MM.1S (cell line): Measurements from ENCODE around the gene ENOX2.

Source experiments
- DNase-seq: peaks from one replicate; pipeline ENCODE4 v3.0.0-alpha.2; 2015
- H2AFZ ChIP-seq: fragments of 300-600 bp; sonication (generic); 2 replicates; pipeline ENCODE4 v1.6.0; 2016; ENCODE audit warnings: antibody characterized with exemption, low read length
- H3F3A ChIP-seq: fragments of 300-600 bp; sonication (generic); 2 replicates; pipeline ENCODE4 v1.6.1; 2016; ENCODE audit warnings: mild to moderate bottlenecking, antibody characterized with exemption, low read length, moderate library complexity, mixed read lengths; ENCODE audit not compliant: insufficient read depth
- H3K27ac ChIP-seq: fragments of 300-600 bp; sonication (generic); 2 replicates; pipeline ENCODE4 v1.5.1; 2016; ENCODE audit warnings: mild to moderate bottlenecking, low read length
- H3K27me3 ChIP-seq: fragments of 300-600 bp; sonication (generic); replicated peaks from 2 replicates; pipeline ENCODE4 v1.6.0; 2016; ENCODE audit warnings: low read length; ENCODE audit not compliant: insufficient read depth
- H3K36me3 ChIP-seq: fragments of 300-600 bp; sonication (generic); replicated peaks from 2 replicates; pipeline ENCODE4 v1.6.1; 2016; ENCODE audit warnings: mild to moderate bottlenecking, low read length, mixed read lengths; ENCODE audit not compliant: insufficient read depth
- H3K4me1 ChIP-seq: fragments of 300-600 bp; sonication (generic); 2 replicates; pipeline ENCODE4 v1.6.1; 2016; ENCODE audit warnings: low read length, mixed read lengths
- H3K4me2 ChIP-seq: fragments of 300-600 bp; sonication (generic); 2 replicates; pipeline ENCODE4 v1.6.0; 2016; ENCODE audit warnings: low read depth, low read length
- H3K4me3 ChIP-seq: fragments of 300-600 bp; sonication (generic); 2 replicates; pipeline ENCODE4 v1.5.1; 2016; ENCODE audit warnings: low read length, mixed read lengths
- H3K79me2 ChIP-seq: fragments of 300-600 bp; sonication (generic); 2 replicates; pipeline ENCODE4 v1.6.1; 2016; ENCODE audit warnings: mixed run types, low read length, mixed read lengths
- H3K9ac ChIP-seq: fragments of 300-600 bp; sonication (generic); 2 replicates; pipeline ENCODE4 v1.6.1; 2016; ENCODE audit warnings: low read length, mixed read lengths
- H3K9me2 ChIP-seq: fragments of 300-600 bp; sonication (generic); replicated peaks from 2 replicates; pipeline ENCODE4 v1.6.1; 2016; ENCODE audit warnings: mild to moderate bottlenecking, low read length, mixed read lengths; ENCODE audit not compliant: insufficient read depth
- H3K9me3 ChIP-seq: fragments of 300-600 bp; sonication (generic); replicated peaks from 2 replicates; pipeline ENCODE4 v1.6.1; 2016; ENCODE audit warnings: mild to moderate bottlenecking, low read length, mixed read lengths; ENCODE audit not compliant: insufficient read depth
- H4K20me1 ChIP-seq: fragments of 300-600 bp; sonication (generic); 2 replicates; pipeline ENCODE4 v1.6.1; 2016; ENCODE audit warnings: mild to moderate bottlenecking, low read length, moderate library complexity, mixed read lengths; ENCODE audit not compliant: insufficient read depth
- EZH2 ChIP-seq: fragments of 300-600 bp; sonication (generic); optimal IDR thresholded peaks from 2 replicates; pipeline ENCODE3; 2017; ENCODE audit warnings: low read depth, mild to moderate bottlenecking, antibody characterized with exemption, low read length, mixed read lengths
- EZH2phosphoT487 ChIP-seq: fragments of 300-600 bp; sonication (generic); IDR thresholded peaks from 2 replicates; pipeline ENCODE4 v1.6.1; 2018; ENCODE audit warnings: antibody characterized with exemption, low read length
- TF ChIP-seq, protein P1 (sequence below): fragments of 300-600 bp; sonication (generic); IDR thresholded peaks from 2 replicates; pipeline ENCODE4 v1.5.1; 2016; ENCODE audit warnings: antibody characterized with exemption, low read length, mixed read lengths

Gene ENOX2

DNA sequence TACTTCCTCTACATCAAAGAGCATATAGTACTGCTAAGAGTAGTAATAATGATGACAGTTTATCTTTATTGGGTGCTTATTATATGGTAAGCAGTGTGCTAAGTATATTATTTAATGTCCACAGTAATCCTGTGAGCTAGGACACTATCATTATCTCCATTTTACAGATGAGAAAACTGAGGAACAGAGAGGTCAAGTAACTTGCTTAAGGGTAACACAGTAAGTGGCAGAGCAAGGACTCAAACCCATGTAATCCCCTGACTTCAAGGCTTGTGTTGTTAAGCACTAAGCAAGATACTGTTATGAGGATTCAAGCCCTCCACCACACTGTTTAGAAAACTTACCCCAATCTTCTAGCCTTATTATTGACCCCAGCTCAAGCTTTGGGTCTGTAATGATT lies 202.4 kb downstream of the ENOX2 start:
- Histone ChIP-seq H3K9me3 (no peaks in the 10 kb centered on the region), H3K4me3 (no peak overlapping the region), H3K79me2 (no peaks in the 10 kb centered on the region), H3K4me1 (no peaks in the 10 kb centered on the region), H4K20me1 (no peaks in the 10 kb centered on the region), H3K4me2 (no peak overlapping the region), H3K27ac (no peak overlapping the region), H3K36me3 (no peaks in the 10 kb centered on the region), H3K9me2 (no peaks in the 10 kb centered on the region), H3K27me3 (no peaks in the 10 kb centered on the region), H2AFZ (no peak overlapping the region), H3F3A (no peaks in the 10 kb centered on the region), H3K9ac (no peak overlapping the region)
- DNase-seq, result no peak
- TF ChIP-seq EZH2 (no peak), EZH2phosphoT487 (no peak)
- TF ChIP-seq, protein P1, sequence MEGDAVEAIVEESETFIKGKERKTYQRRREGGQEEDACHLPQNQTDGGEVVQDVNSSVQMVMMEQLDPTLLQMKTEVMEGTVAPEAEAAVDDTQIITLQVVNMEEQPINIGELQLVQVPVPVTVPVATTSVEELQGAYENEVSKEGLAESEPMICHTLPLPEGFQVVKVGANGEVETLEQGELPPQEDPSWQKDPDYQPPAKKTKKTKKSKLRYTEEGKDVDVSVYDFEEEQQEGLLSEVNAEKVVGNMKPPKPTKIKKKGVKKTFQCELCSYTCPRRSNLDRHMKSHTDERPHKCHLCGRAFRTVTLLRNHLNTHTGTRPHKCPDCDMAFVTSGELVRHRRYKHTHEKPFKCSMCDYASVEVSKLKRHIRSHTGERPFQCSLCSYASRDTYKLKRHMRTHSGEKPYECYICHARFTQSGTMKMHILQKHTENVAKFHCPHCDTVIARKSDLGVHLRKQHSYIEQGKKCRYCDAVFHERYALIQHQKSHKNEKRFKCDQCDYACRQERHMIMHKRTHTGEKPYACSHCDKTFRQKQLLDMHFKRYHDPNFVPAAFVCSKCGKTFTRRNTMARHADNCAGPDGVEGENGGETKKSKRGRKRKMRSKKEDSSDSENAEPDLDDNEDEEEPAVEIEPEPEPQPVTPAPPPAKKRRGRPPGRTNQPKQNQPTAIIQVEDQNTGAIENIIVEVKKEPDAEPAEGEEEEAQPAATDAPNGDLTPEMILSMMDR, result no peak

DNA sequence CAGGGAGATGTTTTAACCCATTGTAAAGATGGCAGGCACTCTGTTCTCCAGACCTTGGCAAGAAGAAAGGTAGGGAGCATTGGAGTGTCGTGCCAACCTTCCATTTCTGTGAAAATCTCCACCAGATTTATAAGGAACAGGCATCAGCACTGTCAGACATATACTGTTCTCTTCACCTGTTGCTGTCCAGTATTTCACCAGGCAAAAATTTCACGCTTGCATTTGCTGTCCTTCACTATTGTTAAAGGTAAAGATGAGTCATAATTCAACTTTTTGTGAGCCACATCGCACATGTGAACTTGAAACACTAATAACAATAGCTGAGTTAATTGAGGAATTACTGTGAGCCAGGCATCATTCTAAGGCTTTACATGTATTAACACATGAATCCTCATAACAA lies 203.4 kb downstream of the ENOX2 start:
- Histone ChIP-seq H3K79me2 (no peaks in the 10 kb centered on the region), H3F3A (no peaks in the 10 kb centered on the region), H3K9ac (no peak overlapping the region), H3K36me3 (no peaks in the 10 kb centered on the region), H2AFZ (no peak overlapping the region), H4K20me1 (no peaks in the 10 kb centered on the region), H3K27ac (no peak overlapping the region), H3K9me3 (no peaks in the 10 kb centered on the region), H3K4me2 (no peak overlapping the region), H3K4me1 (no peaks in the 10 kb centered on the region), H3K4me3 (no peak overlapping the region), H3K27me3 (no peaks in the 10 kb centered on the region), H3K9me2 (no peaks in the 10 kb centered on the region)
- no peak for DNase-seq
- TF ChIP-seq, protein P1, result no peak
- TF ChIP-seq EZH2 (no peak), EZH2phosphoT487 (no peak)

DNA sequence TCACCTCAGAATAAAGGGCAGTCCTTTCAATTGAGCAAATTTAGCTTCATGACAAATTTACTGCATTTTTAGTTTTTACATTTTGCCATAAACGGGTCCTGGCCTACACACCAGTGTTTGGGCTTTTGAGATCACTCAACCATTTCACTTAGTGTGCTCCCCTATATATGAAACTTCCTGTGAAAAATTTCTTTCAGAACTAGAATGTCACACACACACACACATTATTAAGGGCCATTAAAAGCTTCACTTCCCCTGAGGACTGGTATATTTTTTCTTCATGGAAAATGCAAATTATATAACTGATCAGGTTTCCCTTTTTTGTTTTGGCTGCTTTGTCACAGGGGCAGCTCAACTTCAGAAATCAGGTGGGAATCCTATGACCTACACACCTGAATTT lies 206.5 kb downstream of the ENOX2 start:
- Histone ChIP-seq H3K79me2 (no peaks in the 10 kb centered on the region), H2AFZ (no peak overlapping the region), H3K36me3 (no peaks in the 10 kb centered on the region), H3K4me2 (no peak overlapping the region), H3K27me3 (no peaks in the 10 kb centered on the region), H3K9ac (no peak overlapping the region), H3K27ac (no peak overlapping the region), H3K9me2 (no peaks in the 10 kb centered on the region), H3K9me3 (no peaks in the 10 kb centered on the region), H3F3A (no peaks in the 10 kb centered on the region), H4K20me1 (no peaks in the 10 kb centered on the region), H3K4me3 (no peak overlapping the region), H3K4me1 (no peaks in the 10 kb centered on the region)
- TF ChIP-seq, protein P1, result no peak
- TF ChIP-seq EZH2, result no peak
- no peak for TF ChIP-seq EZH2phosphoT487
- no peak for DNase-seq

DNA sequence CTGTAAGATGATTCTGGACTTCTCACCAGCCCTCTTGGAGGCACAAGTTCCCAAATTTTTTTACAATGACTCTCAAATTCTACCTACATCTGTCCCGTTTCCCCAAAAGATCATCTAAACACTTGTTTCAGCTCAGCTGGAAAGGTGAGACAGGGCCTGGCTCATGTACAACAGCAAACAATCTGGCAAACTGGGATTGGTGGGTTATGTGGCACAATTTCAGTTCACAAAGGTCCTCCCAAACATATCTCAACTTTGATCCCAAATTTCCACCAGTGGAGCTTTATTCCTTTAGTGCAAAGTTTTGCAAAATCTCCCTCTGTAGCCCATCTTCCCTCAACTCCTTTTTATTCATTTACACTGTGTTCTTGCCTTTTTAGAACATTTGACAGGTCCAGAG lies 207.1 kb downstream of the ENOX2 start:
- Histone ChIP-seq H3K79me2 (no peaks in the 10 kb centered on the region), H3K4me3 (no peak overlapping the region), H3F3A (no peaks in the 10 kb centered on the region), H3K27ac (no peak overlapping the region), H3K9me3 (no peaks in the 10 kb centered on the region), H3K9me2 (no peaks in the 10 kb centered on the region), H3K4me1 (no peaks in the 10 kb centered on the region), H3K4me2 (no peak overlapping the region), H3K9ac (no peak overlapping the region), H4K20me1 (no peaks in the 10 kb centered on the region), H3K36me3 (no peaks in the 10 kb centered on the region), H3K27me3 (no peaks in the 10 kb centered on the region), H2AFZ (no peak overlapping the region)
- TF ChIP-seq, protein P1, result no peak
- TF ChIP-seq EZH2phosphoT487, result no peak
- no peak for TF ChIP-seq EZH2
- no peak for DNase-seq
